ENCODE measurements around the gene ZDHHC4.
A peak's percentile ranks its signal among the peaks of the same experiment; 100 is the strongest.
"Not testable (repeated sequence)": the region's sequence is repeated elsewhere in the genome, so short reads cannot be mapped to it uniquely, and the experiment has no call there.

ZDHHC4 gene

DNA sequence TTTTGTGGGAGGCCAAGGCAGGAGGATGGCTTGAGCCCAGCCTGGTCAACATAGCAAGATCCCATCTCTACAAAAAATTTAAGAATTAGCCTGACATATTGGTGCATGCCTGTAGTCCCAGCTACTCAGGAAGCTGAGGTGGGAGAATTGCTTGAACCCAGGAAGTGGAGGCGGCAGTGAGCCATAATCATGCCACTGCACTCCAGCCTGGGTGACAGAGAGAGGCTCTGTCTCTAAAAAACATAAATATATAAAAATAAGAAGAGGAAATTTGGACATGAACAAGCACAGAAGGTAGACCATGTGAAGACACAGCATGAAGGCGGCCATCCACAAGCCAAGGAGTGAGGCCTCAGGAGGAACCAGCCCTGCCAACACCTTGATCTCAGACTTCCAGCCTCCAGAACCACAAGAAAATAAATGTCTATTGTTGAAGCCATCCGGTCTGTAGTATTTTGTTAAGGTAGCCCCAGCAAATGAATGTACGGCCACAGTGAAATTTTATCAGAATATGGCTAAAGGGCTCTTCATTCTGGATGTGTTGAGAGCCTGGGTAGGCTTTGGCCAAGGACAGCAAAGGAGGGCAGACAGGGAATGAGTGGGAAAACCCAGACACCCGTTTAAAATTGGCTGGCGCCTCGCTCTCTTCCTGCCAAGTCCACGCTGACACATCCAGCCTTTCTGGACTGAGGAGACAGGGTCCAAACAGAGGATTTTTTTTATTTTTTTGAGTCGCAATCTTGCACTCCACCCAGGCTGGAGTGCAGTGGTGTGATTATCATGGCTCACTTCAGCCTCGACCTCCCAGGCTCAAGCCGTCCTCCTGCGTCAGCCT lies 13.1 kb upstream of the ZDHHC4 start:
- H3K4me3 ChIP-seq (ENCODE audit: low read length), result no peak overlapping the region
- TF ChIP-seq, protein P1, sequence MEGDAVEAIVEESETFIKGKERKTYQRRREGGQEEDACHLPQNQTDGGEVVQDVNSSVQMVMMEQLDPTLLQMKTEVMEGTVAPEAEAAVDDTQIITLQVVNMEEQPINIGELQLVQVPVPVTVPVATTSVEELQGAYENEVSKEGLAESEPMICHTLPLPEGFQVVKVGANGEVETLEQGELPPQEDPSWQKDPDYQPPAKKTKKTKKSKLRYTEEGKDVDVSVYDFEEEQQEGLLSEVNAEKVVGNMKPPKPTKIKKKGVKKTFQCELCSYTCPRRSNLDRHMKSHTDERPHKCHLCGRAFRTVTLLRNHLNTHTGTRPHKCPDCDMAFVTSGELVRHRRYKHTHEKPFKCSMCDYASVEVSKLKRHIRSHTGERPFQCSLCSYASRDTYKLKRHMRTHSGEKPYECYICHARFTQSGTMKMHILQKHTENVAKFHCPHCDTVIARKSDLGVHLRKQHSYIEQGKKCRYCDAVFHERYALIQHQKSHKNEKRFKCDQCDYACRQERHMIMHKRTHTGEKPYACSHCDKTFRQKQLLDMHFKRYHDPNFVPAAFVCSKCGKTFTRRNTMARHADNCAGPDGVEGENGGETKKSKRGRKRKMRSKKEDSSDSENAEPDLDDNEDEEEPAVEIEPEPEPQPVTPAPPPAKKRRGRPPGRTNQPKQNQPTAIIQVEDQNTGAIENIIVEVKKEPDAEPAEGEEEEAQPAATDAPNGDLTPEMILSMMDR (IDR thresholded peaks at IDR 0.05; ENCODE audit: insufficient read depth, low read depth, low read length, missing control alignments), result no peak
- DNase-seq (ENCODE audit: low read depth), result no peak

DNA sequence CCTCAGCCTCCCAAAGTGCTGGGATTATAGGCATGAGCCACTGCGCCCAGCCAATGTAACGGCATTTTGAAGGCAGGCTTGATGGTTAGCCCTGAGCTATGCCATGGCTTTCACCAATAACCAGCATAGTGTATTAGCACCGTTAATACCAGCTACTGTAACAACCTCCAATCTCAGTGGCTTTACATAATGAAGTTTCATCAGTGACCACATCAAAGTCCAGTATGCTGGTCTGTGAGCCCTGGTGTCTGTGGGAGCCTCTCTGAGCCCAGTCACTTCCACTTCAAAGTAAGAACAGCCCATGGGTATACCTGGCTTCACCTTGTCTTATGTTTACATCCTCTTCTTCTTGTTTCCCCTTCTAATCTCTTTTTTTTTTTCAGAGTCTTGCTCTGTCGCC lies 11.6 kb upstream of the ZDHHC4 start:
- DNase-seq (ENCODE audit: low read depth), result no peak
- no peak overlapping the region for H3K4me3 ChIP-seq (ENCODE audit: low read length)
- TF ChIP-seq, protein P1 (IDR thresholded peaks at IDR 0.05; ENCODE audit: insufficient read depth, low read depth, low read length, missing control alignments), result no peak

- TF ChIP-seq, protein P1 (IDR thresholded peaks at IDR 0.05; ENCODE audit: insufficient read depth, low read depth, low read length, missing control alignments), result no peak
- H3K4me3 ChIP-seq (ENCODE audit: low read length), result no peak overlapping the region
- DNase-seq (ENCODE audit: low read depth), result no peak
These were observed 9.4 kb upstream of the ZDHHC4 start for GRCh38 chr7:6567886-6568285.

DNA sequence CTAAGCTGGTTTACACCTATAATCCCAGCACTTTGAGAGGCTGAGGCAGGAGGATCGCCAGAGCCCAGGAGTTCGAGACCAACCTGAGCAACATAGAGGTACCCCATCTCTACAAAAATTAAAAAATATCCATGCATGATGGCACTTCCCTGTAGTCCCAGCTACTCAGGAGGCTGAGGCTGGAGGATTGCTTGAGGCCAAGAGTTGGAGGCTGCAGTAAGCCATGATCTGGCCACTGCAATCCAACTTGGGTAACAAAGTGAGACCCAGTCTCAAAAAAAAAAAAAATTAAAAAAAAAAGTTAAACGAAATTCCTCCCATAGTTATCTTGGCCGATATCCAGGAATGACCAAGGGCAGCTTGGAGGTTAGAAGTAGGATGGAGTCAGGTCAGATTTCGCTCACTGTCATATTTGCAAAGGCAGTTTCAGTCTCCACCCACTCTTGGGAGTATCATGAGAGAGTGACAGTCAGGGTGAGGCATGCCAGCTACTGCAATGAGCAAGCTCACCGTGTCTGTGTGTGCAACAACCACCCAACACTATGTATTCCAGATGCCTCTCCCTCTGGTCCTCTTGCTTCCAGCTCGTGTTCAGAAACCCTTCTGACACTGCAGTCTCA lies 6.0 kb upstream of the ZDHHC4 start:
- TF ChIP-seq, protein P1 (IDR thresholded peaks at IDR 0.05; ENCODE audit: insufficient read depth, low read depth, low read length, missing control alignments), result no peak
- DNase-seq (ENCODE audit: low read depth), result peak; percentile 58
- no peak overlapping the region for H3K4me3 ChIP-seq (ENCODE audit: low read length)

GRCh38 chr7:6575281-6576023 lies 1.8 kb upstream of the ZDHHC4 start:
- no peak overlapping the region for H3K4me3 ChIP-seq (ENCODE audit: low read length)
- TF ChIP-seq, protein P1 (IDR thresholded peaks at IDR 0.05; ENCODE audit: insufficient read depth, low read depth, low read length, missing control alignments), result no peak
- no peak for DNase-seq (ENCODE audit: low read depth)

DNA sequence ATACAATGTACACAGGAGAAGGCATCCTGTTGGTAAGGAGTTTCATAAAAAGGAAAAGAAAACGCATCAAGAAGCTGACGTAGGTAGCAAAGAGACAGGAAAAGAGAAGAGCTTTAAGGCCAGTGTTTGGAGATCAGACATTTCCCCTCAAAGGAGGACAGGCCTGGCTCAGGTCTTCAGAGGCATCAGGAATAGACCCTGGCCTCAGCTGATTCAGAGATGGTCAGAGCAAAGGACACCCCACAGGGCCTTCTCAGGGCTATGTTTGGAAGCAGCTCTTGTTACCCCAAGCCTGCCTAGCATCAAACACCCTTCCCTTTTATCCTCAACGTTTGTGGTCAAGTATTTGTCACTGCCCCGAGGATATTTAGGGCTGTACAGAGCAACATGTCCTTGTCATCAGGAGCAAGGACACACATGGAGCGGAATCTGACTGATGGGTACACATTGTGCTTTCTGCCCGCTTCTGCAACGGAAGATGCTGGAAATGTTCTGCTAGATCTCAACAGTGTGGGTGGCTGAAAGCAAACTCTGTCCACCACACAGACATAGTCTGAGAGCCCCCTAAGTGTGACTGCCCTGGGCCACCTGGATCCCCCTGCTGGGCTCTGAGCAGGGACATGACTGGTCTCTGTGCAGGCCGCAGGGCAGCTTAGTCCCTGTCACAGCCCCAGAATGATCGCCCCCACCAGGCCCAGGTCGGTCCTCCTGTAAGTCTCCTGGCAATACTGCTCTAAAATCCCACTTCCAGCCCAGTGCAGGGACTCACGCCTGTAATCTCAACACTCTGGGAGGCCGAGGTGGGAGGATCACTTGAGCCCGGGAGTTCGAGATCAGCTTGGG lies 1.0 kb upstream of the ZDHHC4 start:
- DNase-seq (ENCODE audit: low read depth), result no peak
- TF ChIP-seq, protein P1 (IDR thresholded peaks at IDR 0.05; ENCODE audit: insufficient read depth, low read depth, low read length, missing control alignments), result no peak
- H3K4me3 ChIP-seq (ENCODE audit: low read length), result peak overlapping the region; percentile 61

GRCh38 chr7:6576867-6577368 lies 336 bp upstream of the ZDHHC4 start:
- not testable (repeated sequence) for DNase-seq (ENCODE audit: low read depth)
- peak overlapping the region; percentile 61 for H3K4me3 ChIP-seq (ENCODE audit: low read length)
